HepG2 (cell line): Measurements from ENCODE around the gene TECTA. TPM values are rescaled to one million over a fixed set of nuclear protein-coding genes. Genes with fewer than 3 reads are reported as not detected.

Experiments used
- GPN1 ChIP-seq: sonication (generic); formaldehyde crosslinking; IDR thresholded peaks from 2 replicates; pipeline ENCODE4 v1.5.1; 2020; ENCODE audit warnings: missing genetic modification reagents, borderline replicate concordance
- HMG20A ChIP-seq: IDR thresholded peaks from 2 replicates; pipeline ENCODE4 v1.6.1; 2016; ENCODE audit warnings: borderline replicate concordance
- MATR3 ChIP-seq: sonication (generic); formaldehyde crosslinking; IDR thresholded peaks from 2 replicates; pipeline ENCODE4 v1.4.0; 2020; ENCODE audit warnings: missing genetic modification reagents
- PRMT3 ChIP-seq: sonication (generic); formaldehyde crosslinking; IDR thresholded peaks from 2 replicates; pipeline ENCODE4 v1.8.1; 2022; ENCODE audit warnings: low read depth, mild to moderate bottlenecking, moderate library complexity, missing genetic modification reagents, borderline replicate concordance
- SMAD3 ChIP-seq: sonication (generic); formaldehyde crosslinking; IDR thresholded peaks from 2 replicates; pipeline ENCODE4 v1.4.0; 2020; ENCODE audit warnings: missing genetic modification reagents
- ZBTB1 ChIP-seq: sonication (generic); formaldehyde crosslinking; IDR thresholded peaks from 2 replicates; pipeline ENCODE4 v1.4.0; 2020; ENCODE audit warnings: missing genetic modification reagents, borderline replicate concordance
- ZNF850 ChIP-seq: sonication (generic); formaldehyde crosslinking; conservative IDR thresholded peaks from 2 replicates; pipeline ENCODE4 v1.9.0; 2021; ENCODE audit warnings: mild to moderate bottlenecking, missing genetic modification reagents
- polyA plus RNA-seq, 8 experiments: library from polyadenylated mRNA; depleted of rRNA in 3 of 8; stranded (reverse) in 7 of 8; unstranded in 1 of 8; fragments of >200 nt; fragmentation: Illumina TruSeq in 4 of 8; extraction: Trizol in 4 of 8; gene quantifications; 2 replicates each; pipeline versions ENCODE4 v1.2.1 to v1.2.3, GENCODE V29; 2011 to 2016; ENCODE audit warnings: low read depth in 4 of 8, missing spikeins in 1 of 8, mixed read lengths in 1 of 8; ENCODE audit not compliant: insufficient read depth in 1 of 8
- total RNA-seq, 5 experiments: library from RNA; depleted of rRNA; stranded (reverse); fragments of >200 nt; fragmentation: Illumina TruSeq; extraction: Trizol; gene quantifications; 2 replicates each; pipeline ENCODE4 v1.2.3, GENCODE V29; 2016; ENCODE audit warnings: low read depth in 1 of 5
- TF ChIP-seq, protein P1 (sequence below): sonication (generic); formaldehyde crosslinking; IDR thresholded peaks from 2 replicates; pipeline ENCODE4 v1.4.0; 2020; ENCODE audit warnings: missing genetic modification reagents
- TF ChIP-seq, protein P2 (sequence below): sonication (generic); formaldehyde crosslinking; IDR thresholded peaks from 2 replicates; pipeline ENCODE4 v1.4.0; 2020; ENCODE audit warnings: mild to moderate bottlenecking, missing genetic modification reagents
- TF ChIP-seq, protein P3 (sequence below): sonication (generic); formaldehyde crosslinking; IDR thresholded peaks from 2 replicates; pipeline ENCODE4 v1.4.0; 2020; ENCODE audit warnings: missing genetic modification reagents
- TF ChIP-seq, protein P4 (sequence below), 2 experiments: sonication (generic) in 1 of 2; formaldehyde crosslinking in 1 of 2; IDR thresholded peaks; 2 replicates each; pipeline versions ENCODE4 v1.4.0 to v1.6.1; 2016 to 2020; ENCODE audit warnings: borderline replicate concordance in 1 of 2, low read depth in 1 of 2, mild to moderate bottlenecking in 1 of 2, missing genetic modification reagents in 1 of 2
- TF ChIP-seq, protein P5 (sequence below): sonication (generic); formaldehyde crosslinking; IDR thresholded peaks from 2 replicates; pipeline ENCODE4 v1.9.0; 2021; ENCODE audit warnings: missing genetic modification reagents, borderline replicate concordance

Gene TECTA
- total and polyA plus RNA-seq, 2 of the 13 experiments (the other 11 are each of a cell fraction or from before 2014, with no cell fraction given), result 0.04 to 0.17 TPM

DNA sequence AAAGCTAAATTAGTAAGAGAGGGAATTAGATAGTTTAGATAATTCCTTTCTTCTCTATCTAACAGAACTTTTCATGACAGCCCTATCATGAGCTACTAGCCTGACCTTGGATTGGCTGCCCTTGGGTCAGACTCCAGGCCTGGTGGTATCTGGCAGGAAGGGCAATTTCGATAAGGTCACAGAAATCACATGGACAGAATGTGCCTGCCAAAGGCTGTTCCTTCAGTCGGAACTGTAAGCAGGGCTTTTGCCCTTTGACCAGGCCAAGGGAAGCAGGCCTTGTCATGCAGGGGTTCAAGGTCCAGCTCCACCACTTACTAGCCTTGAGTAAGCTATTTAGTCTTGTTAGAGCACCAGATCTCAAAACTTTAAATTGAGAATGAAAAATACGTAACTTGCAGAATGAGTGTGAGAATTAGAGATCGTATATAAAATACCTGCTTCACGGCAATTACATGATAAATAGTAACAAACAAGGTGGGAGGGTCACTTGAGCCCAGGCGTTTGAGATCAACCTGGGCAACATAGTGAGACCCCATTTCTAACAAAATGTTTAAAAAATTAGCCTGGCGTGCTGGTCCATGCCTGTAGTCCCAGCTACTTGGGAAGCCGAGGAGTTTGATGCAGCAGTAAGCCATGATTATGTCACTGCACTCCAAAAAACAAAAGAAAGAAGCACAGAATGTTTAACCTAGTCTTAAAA lies 130.7 kb downstream of the TECTA start (continued):
- TF ChIP-seq, protein P1, sequence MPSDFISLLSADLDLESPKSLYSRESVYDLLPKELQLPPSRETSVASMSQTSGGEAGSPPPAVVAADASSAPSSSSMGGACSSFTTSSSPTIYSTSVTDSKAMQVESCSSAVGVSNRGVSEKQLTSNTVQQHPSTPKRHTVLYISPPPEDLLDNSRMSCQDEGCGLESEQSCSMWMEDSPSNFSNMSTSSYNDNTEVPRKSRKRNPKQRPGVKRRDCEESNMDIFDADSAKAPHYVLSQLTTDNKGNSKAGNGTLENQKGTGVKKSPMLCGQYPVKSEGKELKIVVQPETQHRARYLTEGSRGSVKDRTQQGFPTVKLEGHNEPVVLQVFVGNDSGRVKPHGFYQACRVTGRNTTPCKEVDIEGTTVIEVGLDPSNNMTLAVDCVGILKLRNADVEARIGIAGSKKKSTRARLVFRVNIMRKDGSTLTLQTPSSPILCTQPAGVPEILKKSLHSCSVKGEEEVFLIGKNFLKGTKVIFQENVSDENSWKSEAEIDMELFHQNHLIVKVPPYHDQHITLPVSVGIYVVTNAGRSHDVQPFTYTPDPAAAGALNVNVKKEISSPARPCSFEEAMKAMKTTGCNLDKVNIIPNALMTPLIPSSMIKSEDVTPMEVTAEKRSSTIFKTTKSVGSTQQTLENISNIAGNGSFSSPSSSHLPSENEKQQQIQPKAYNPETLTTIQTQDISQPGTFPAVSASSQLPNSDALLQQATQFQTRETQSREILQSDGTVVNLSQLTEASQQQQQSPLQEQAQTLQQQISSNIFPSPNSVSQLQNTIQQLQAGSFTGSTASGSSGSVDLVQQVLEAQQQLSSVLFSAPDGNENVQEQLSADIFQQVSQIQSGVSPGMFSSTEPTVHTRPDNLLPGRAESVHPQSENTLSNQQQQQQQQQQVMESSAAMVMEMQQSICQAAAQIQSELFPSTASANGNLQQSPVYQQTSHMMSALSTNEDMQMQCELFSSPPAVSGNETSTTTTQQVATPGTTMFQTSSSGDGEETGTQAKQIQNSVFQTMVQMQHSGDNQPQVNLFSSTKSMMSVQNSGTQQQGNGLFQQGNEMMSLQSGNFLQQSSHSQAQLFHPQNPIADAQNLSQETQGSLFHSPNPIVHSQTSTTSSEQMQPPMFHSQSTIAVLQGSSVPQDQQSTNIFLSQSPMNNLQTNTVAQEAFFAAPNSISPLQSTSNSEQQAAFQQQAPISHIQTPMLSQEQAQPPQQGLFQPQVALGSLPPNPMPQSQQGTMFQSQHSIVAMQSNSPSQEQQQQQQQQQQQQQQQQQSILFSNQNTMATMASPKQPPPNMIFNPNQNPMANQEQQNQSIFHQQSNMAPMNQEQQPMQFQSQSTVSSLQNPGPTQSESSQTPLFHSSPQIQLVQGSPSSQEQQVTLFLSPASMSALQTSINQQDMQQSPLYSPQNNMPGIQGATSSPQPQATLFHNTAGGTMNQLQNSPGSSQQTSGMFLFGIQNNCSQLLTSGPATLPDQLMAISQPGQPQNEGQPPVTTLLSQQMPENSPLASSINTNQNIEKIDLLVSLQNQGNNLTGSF (CRISPR knock-in tag), result no peak
- TF ChIP-seq, protein P2, sequence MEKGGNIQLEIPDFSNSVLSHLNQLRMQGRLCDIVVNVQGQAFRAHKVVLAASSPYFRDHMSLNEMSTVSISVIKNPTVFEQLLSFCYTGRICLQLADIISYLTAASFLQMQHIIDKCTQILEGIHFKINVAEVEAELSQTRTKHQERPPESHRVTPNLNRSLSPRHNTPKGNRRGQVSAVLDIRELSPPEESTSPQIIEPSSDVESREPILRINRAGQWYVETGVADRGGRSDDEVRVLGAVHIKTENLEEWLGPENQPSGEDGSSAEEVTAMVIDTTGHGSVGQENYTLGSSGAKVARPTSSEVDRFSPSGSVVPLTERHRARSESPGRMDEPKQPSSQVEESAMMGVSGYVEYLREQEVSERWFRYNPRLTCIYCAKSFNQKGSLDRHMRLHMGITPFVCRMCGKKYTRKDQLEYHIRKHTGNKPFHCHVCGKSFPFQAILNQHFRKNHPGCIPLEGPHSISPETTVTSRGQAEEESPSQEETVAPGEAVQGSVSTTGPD (CRISPR knock-in tag), result no peak
- TF ChIP-seq ZBTB1 (CRISPR knock-in tag) (no peak), HMG20A (peak; percentile 76; the same call in 1 of the 2 replicates), GPN1 (CRISPR knock-in tag) (no peak), SMAD3 (CRISPR knock-in tag) (peak; percentile 63; the same call in 1 of the 2 replicates), MATR3 (CRISPR knock-in tag) (no peak), PRMT3 (CRISPR knock-in tag) (no peak), ZNF850 (CRISPR knock-in tag) (no peak)
- TF ChIP-seq, protein P3, sequence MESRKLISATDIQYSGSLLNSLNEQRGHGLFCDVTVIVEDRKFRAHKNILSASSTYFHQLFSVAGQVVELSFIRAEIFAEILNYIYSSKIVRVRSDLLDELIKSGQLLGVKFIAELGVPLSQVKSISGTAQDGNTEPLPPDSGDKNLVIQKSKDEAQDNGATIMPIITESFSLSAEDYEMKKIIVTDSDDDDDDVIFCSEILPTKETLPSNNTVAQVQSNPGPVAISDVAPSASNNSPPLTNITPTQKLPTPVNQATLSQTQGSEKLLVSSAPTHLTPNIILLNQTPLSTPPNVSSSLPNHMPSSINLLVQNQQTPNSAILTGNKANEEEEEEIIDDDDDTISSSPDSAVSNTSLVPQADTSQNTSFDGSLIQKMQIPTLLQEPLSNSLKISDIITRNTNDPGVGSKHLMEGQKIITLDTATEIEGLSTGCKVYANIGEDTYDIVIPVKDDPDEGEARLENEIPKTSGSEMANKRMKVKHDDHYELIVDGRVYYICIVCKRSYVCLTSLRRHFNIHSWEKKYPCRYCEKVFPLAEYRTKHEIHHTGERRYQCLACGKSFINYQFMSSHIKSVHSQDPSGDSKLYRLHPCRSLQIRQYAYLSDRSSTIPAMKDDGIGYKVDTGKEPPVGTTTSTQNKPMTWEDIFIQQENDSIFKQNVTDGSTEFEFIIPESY (CRISPR knock-in tag), result no peak
- TF ChIP-seq, protein P4, sequence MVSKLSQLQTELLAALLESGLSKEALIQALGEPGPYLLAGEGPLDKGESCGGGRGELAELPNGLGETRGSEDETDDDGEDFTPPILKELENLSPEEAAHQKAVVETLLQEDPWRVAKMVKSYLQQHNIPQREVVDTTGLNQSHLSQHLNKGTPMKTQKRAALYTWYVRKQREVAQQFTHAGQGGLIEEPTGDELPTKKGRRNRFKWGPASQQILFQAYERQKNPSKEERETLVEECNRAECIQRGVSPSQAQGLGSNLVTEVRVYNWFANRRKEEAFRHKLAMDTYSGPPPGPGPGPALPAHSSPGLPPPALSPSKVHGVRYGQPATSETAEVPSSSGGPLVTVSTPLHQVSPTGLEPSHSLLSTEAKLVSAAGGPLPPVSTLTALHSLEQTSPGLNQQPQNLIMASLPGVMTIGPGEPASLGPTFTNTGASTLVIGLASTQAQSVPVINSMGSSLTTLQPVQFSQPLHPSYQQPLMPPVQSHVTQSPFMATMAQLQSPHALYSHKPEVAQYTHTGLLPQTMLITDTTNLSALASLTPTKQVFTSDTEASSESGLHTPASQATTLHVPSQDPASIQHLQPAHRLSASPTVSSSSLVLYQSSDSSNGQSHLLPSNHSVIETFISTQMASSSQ (IDR thresholded peaks at IDR 0.05; ENCODE audit: low read depth), result no peak
- TF ChIP-seq, protein P4 (CRISPR knock-in tag; IDR thresholded peaks at IDR 0.05; ENCODE audit: borderline replicate concordance), result no peak
- TF ChIP-seq, protein P5, sequence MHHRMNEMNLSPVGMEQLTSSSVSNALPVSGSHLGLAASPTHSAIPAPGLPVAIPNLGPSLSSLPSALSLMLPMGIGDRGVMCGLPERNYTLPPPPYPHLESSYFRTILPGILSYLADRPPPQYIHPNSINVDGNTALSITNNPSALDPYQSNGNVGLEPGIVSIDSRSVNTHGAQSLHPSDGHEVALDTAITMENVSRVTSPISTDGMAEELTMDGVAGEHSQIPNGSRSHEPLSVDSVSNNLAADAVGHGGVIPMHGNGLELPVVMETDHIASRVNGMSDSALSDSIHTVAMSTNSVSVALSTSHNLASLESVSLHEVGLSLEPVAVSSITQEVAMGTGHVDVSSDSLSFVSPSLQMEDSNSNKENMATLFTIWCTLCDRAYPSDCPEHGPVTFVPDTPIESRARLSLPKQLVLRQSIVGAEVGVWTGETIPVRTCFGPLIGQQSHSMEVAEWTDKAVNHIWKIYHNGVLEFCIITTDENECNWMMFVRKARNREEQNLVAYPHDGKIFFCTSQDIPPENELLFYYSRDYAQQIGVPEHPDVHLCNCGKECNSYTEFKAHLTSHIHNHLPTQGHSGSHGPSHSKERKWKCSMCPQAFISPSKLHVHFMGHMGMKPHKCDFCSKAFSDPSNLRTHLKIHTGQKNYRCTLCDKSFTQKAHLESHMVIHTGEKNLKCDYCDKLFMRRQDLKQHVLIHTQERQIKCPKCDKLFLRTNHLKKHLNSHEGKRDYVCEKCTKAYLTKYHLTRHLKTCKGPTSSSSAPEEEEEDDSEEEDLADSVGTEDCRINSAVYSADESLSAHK (CRISPR knock-in tag), result no peak
